Caco-2 (cell line): ENCODE results near the gene RNF130. TPM values are rescaled to one million over a fixed set of nuclear protein-coding genes. Genes with fewer than 3 reads are reported as not detected.

ENCODE experiments used
- BruUV-seq: library from RNA; stranded (reverse); fragments of 400-500 nt; replicated peaks from 2 replicates; lab custom pipeline; 2021; lab: Mats Ljungman, UMichigan
- CTCF ChIA-PET: fragments of 300-600 bp; sonication (Branson Sonifier 250); formaldehyde crosslinking; loops from one replicate; lab custom pipeline; 2022; ENCODE audit warnings: antibody characterized with exemption; lab: Charles Lee
- POLR2A ChIA-PET: fragments of 300-600 bp; sonication (Branson Sonifier 250); formaldehyde crosslinking; loops from one replicate; lab custom pipeline; 2022; ENCODE audit warnings: antibody characterized with exemption; lab: Charles Lee
- DNase-seq, 2 experiments: peaks; one replicate each; pipeline versions ENCODE4 v3.0.0 to v3.0.0-alpha.2; 2020 to 2022
- H3K27me3 ChIP-seq: replicated peaks from 2 replicates; pipeline ENCODE4 v1.6.0; 2011; ENCODE audit warnings: low read length; ENCODE audit not compliant: control insufficient read depth, insufficient read depth
- H3K36me3 ChIP-seq: 2 replicates; pipeline ENCODE4 v1.5.1; 2011; ENCODE audit warnings: low read length; ENCODE audit not compliant: control insufficient read depth, insufficient read depth
- H3K4me1 ChIP-seq: fragments of 250-450 bp; sonication (Bioruptor Pico); 2 replicates; pipeline ENCODE4 v1.5.1; 2020; ENCODE audit warnings: mild to moderate bottlenecking
- H3K4me3 ChIP-seq: 2 replicates; pipeline ENCODE4 v1.5.1; 2011; ENCODE audit warnings: low read depth, mild to moderate bottlenecking, control low read depth, low read length
- H3K9me3 ChIP-seq: fragments of 250-450 bp; sonication (Bioruptor Pico); 2 replicates; pipeline ENCODE4 v1.5.1; 2020; ENCODE audit warnings: mild to moderate bottlenecking, moderate library complexity
- H3K27ac Mint-ChIP-seq: one replicate; pipeline ENCODE4 v1.8.0; 2022; ENCODE audit warnings: mixed read lengths; ENCODE audit not compliant: unreplicated experiment
- H3K27me3 Mint-ChIP-seq: one replicate; pipeline ENCODE4 v1.8.0; 2022; ENCODE audit warnings: mixed read lengths; ENCODE audit not compliant: insufficient read depth, unreplicated experiment
- H3K36me3 Mint-ChIP-seq: one replicate; pipeline ENCODE4 v1.8.0; 2022; ENCODE audit warnings: mild to moderate bottlenecking, mixed read lengths; ENCODE audit not compliant: insufficient read depth, unreplicated experiment
- H3K4me1 Mint-ChIP-seq: one replicate; pipeline ENCODE4 v1.8.0; 2022; ENCODE audit warnings: low read depth, mixed read lengths; ENCODE audit not compliant: unreplicated experiment
- H3K4me3 Mint-ChIP-seq: one replicate; pipeline ENCODE4 v1.8.0; 2022; ENCODE audit warnings: mild to moderate bottlenecking, moderate library complexity, mixed read lengths; ENCODE audit not compliant: unreplicated experiment
- H3K9me3 Mint-ChIP-seq: one replicate; pipeline ENCODE4 v1.8.0; 2022; ENCODE audit warnings: mixed read lengths; ENCODE audit not compliant: unreplicated experiment
- CTCF ChIP-seq, 2 experiments: fragments of 200-600 bp in 1 of 2; IDR thresholded peaks; 1 replicate in 1 of 2; 2 replicates in 1 of 2; pipeline versions ENCODE4 v1.5.1 to v1.8.0; 2011 to 2022; ENCODE audit warnings: antibody characterized with exemption in 1 of 2, control low read depth in 1 of 2, inconsistent platforms in 1 of 2, low read depth in 1 of 2, low read length in 1 of 2, mild to moderate bottlenecking in 1 of 2, moderate library complexity in 1 of 2; ENCODE audit not compliant: insufficient read depth in 1 of 2, severe bottlenecking in 1 of 2, unreplicated experiment in 1 of 2
- intact Hi-C: fragments of 100-400 bp; cut with micrococcal nuclease; formaldehyde crosslinking; loops from one replicate; pipeline ENCODE4 v1.10.0; 2022; ENCODE audit not compliant: unreplicated experiment
- total RNA-seq: library from RNA; stranded (reverse); gene quantifications from 2 replicates; pipeline ENCODE4 v1.2.3, GENCODE V29; 2022

RNF130 gene
- total RNA-seq, 1 experiment from 2014 or later = 34.5 TPM

- intact Hi-C loops = no loop called here
- Mint-ChIP-seq H3K27me3 (peaks cover 4% of the 10 kb centered on the region), H3K36me3 (no peaks in the 10 kb centered on the region), H3K9me3 (no peaks in the 10 kb centered on the region), H3K4me1 (no peaks in the 10 kb centered on the region), H3K4me3 (no peak overlapping the region), H3K27ac (no peak overlapping the region)
- BruUV-seq = no TSS peak
- DNase-seq = no peak
- Histone ChIP-seq H3K27me3 (no peaks in the 10 kb centered on the region), H3K4me3 (no peak overlapping the region), H3K36me3 (no peaks in the 10 kb centered on the region), H3K4me1 (no peaks in the 10 kb centered on the region), H3K9me3 (no peaks in the 10 kb centered on the region)
- TF ChIP-seq CTCF (IDR thresholded peaks at IDR 0.05; ENCODE audit: insufficient read depth in 1 of 2, low read depth in 1 of 2, low read length in 1 of 2, severe bottlenecking in 1 of 2, unreplicated experiment in 1 of 2) = no peak
- ChIA-PET CTCF (no interaction called here), POLR2A (no interaction called here)
Measured at GRCh38 chr5:179923436-179923835, 148.1 kb downstream of the RNF130 start.

DNA sequence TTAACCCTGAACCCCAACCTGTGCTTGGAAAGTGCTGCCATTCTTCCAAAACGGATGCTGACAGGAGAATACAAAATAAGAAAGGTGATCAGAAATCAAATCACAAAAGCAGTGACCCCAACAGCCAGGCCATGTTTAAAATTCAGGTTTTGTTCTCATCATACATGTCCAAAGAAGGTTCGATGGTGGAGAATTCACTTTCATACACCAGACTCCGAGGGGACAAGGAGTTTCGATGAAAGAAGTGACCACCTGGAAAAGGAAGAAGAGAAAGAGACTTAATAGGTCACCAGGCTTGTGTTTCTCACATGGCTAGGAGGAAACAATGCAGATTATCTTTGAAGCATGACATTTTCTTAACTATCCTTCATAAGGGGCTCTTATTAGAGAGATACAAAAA is 151.4 kb downstream of the RNF130 start:
- CTCF ChIA-PET = interaction anchor here (1.1 kb wide), 1 partner anchor 55 kb away, joined by 3 read pairs; no protein-coding TSS in a partner anchor
- no peaks in the 10 kb centered on the region for H3K36me3 ChIP-seq
- H3K27me3 Mint-ChIP-seq = peaks cover 4% of the 10 kb centered on the region
- intact Hi-C loops = no loop called here
- no TSS peak for BruUV-seq
- no peaks in the 10 kb centered on the region for H3K36me3 Mint-ChIP-seq
- H3K27ac Mint-ChIP-seq = no peak overlapping the region
- H3K27me3 ChIP-seq = no peaks in the 10 kb centered on the region
- TF ChIP-seq CTCF (IDR thresholded peaks at IDR 0.05; ENCODE audit: insufficient read depth in 1 of 2, low read depth in 1 of 2, low read length in 1 of 2, severe bottlenecking in 1 of 2, unreplicated experiment in 1 of 2) = no peak
- POLR2A ChIA-PET = no interaction called here
- no peak overlapping the region for H3K4me3 Mint-ChIP-seq
- no peaks in the 10 kb centered on the region for H3K9me3 Mint-ChIP-seq
- no peaks in the 10 kb centered on the region for H3K9me3 ChIP-seq
- H3K4me3 ChIP-seq = no peak overlapping the region
- DNase-seq = no peak
- H3K4me1 Mint-ChIP-seq = no peaks in the 10 kb centered on the region
- no peaks in the 10 kb centered on the region for H3K4me1 ChIP-seq

GRCh38 chr5:179919487-179920060 is 152.0 kb downstream of the RNF130 start:
- H3K4me3 ChIP-seq = no peak overlapping the region
- H3K27me3 Mint-ChIP-seq = peaks cover 4% of the 10 kb centered on the region
- no peak overlapping the region for H3K27ac Mint-ChIP-seq
- ChIA-PET CTCF (interaction anchor here (1.1 kb wide), 1 partner anchor 56 kb away, joined by 3 read pairs; no protein-coding TSS in a partner anchor), POLR2A (no interaction called here)
- H3K4me3 Mint-ChIP-seq = no peak overlapping the region
- no peaks in the 10 kb centered on the region for H3K9me3 Mint-ChIP-seq
- no peaks in the 10 kb centered on the region for H3K36me3 Mint-ChIP-seq
- H3K4me1 Mint-ChIP-seq = no peaks in the 10 kb centered on the region
- no peaks in the 10 kb centered on the region for H3K36me3 ChIP-seq
- DNase-seq = no peak
- no TSS peak for BruUV-seq
- intact Hi-C loops = no loop called here
- no peaks in the 10 kb centered on the region for H3K9me3 ChIP-seq
- H3K27me3 ChIP-seq = no peaks in the 10 kb centered on the region
- H3K4me1 ChIP-seq = no peaks in the 10 kb centered on the region; the same call in 1 of the 2 replicates
- TF ChIP-seq CTCF (IDR thresholded peaks at IDR 0.05; ENCODE audit: insufficient read depth in 1 of 2, low read depth in 1 of 2, low read length in 1 of 2, severe bottlenecking in 1 of 2, unreplicated experiment in 1 of 2) = no peak
